Measurements from ENCODE around the gene ZPBP2.

The ZPBP2 gene

GRCh38 chr17:39915559-39915958 is 47.6 kb downstream of the ZPBP2 start:
- no peak for DNase-seq

DNA sequence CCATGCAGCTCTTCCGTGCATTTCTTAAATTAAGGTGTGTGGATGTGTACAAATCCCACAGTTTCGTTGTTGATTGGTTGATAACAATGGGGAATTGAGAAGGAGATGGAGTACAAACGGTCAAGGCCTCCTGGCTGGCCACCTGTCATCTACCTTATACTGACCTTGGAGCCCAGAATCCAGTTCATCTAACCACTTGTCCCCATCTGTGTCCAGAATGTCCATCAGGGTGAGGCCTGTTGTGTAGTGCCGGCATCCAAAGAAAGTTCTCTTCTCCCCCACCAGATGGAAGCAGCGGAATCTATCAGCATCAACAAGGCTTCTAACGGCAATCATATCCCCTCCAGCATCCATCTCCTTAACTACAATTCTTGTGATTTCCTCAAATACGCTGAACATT is 48.9 kb downstream of the ZPBP2 start:
- no peak for DNase-seq

GRCh38 chr17:39919087-39919683 is 51.2 kb downstream of the ZPBP2 start:
- no peak for DNase-seq

GRCh38 chr17:39920218-39921210 is 52.5 kb downstream of the ZPBP2 start:
- DNase-seq = no peak

- no peak for DNase-seq
Measured at GRCh38 chr17:39921323-39921722, 53.3 kb downstream of the ZPBP2 start.

GRCh38 chr17:39922006-39922405 is 54.0 kb downstream of the ZPBP2 start:
- no peak for DNase-seq

- no peak for DNase-seq
Measured at GRCh38 chr17:39923230-39923629, 55.2 kb downstream of the ZPBP2 start.

DNA sequence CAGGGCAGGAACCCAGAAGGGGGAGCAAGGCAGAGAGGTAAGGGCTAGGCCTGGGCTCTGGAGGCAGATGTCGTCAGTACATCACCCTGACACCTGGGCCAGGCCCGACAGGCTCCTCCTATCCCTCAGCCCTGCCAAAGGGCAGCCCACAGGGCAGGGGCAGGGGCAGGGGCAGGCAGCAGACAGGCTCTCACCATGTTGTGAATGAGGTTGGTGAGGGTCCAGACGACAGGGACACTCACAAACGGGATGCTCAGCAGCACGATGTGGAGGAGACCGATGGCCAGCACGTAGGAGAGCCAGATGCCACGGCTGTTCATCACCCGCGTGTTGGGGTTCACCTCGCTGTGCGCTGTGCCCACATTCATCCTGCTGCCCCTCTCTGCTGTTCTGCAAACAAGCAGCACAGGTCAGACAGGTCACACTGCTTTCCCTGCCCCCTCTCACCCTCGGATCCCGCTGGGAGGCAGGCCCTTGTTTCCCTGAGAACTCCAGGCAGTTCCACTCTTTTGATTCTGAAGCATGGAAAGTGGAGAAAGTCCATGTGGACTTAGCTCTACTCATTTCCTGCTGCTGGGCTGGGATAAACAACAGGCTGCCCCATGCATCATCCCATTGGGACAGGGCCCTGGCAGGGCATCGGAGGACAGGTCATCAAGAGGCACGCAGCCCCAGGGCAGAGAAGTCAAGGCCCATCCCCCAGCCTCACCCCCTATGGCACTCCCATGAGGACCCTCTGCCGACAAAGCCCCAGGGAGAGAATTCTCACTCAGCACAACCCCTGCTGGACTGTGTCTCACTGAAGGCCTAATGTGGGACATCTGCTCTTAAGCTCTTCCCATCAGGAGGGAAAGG is 56.1 kb downstream of the ZPBP2 start:
- DNase-seq = no peak

DNA sequence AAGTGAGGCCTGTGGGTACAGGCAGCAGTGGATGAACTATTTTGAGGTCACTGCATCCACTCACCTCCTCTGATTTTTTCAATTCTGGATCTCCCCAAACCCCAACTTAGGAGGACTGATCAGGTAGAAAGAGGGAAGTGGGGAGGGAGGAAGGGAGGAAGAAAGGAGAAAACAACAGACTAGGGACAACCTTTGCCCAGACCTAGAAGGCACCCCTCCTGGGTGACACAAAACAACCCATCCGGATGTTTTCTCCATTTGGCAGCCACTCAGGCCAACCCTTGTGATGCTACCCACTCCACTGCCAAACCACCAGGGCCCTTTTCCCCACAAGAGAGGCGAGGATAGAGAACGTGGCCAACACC is 56.7 kb downstream of the ZPBP2 start:
- DNase-seq = no peak

DNA sequence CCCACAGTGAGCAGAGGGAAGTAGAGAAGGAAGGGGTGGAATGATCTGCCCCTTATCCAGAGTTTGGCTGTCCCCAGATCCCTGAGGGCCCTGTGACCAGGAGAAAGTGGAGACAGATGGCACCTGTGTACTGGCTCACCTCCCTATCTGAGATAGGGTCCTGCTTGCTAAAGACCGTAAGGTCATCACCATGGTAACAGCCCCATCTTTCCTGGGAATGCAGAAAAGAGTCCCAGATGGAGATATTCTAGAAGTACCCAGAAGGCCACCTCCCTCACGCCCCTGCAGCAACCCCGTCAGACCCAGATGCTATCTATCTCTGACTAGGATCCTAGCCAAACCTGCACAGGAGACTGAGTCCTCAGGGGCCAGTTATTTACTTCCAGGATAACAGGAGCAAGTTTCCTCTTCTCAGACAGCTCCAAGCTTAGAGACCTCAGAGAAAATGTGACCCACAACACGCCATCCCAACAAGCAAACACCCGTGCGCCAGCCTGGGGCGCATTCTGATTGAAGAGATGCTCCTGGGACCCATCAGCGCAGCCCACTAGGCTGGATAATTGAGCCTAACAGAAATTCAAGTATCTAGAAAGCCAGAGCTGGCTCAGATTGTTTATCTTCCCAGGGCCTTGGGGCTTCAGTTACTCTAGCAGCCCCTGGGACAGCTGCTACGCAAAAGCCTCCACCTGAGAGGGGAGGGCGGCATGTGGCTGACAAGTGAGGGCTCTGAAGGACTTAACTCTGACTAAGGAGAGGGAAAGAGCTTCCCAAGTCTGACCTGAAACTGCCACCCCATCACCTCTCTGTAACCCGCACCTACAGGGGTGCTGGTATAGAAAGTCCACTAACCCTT is 57.5 kb downstream of the ZPBP2 start:
- DNase-seq = no peak

DNA sequence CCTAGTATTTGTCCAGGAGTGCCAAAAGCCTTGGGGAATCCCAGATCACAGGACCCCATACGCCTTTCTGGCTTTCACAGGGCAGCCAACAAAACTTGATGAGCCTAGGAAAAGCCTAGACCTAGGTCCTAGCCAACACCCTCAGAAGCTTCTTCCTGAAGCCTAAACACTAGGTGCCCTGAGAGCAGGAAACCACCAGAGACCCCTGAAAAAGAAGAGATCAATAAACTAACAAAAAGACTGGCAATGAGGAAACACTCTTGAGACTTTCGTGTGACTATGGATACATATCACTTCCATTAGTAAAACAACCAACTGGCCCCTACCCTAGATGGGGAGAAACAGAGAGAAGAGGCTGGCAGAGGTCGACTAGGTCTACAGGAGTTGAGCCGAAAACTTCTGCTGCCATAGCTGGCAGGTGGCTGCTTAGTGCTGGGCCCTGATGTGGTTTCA is 58.2 kb downstream of the ZPBP2 start:
- DNase-seq = no peak

DNA sequence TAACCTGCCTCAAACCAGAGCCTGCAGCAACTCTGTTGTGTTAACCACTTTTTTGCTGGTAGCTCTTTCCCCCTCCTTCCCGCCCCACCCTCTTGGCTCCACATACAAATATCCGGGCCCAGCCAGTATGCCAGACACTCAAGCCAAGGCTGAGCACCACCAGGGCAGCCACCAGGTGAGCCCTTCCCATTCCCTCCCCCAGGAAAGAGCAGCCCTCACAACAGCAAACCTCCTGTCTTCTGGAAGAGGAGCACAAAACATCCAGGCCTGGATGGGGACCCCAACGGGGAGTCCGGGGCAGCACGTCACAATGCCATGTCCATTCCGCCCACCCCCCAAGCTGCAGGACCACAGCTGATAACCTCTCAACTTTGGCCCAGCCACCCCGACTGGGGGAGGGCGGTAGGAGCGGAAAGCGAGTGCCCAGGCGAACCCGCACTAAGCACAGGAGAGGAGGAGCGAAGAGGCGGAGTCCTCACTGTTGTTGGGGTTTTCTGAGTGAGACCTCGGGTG is 58.6 kb downstream of the ZPBP2 start:
- no peak for DNase-seq

All from DMS153 (cell line).